GM12864 (cell line): Measurements from ENCODE around the gene CCDC30.

Experiments used
- DNase-seq: peaks from one replicate; pipeline ENCODE4 v3.0.0-alpha.2; 2011; ENCODE audit warnings: low read depth
- H3K4me3 ChIP-seq: 2 replicates; pipeline ENCODE4 v1.5.1; 2011; ENCODE audit warnings: mild to moderate bottlenecking, low read depth, low read length, control low read depth
- CTCF ChIP-seq: IDR thresholded peaks from 2 replicates; pipeline ENCODE4 v1.5.1; 2011; ENCODE audit warnings: low read depth, mild to moderate bottlenecking, moderate library complexity, low read length, control low read depth, inconsistent platforms; ENCODE audit errors: missing control alignments

The CCDC30 gene

GRCh38 chr1:42551180-42551579 lies 88.1 kb downstream of the CCDC30 start:
- no peak for TF ChIP-seq CTCF
- H3K4me3 ChIP-seq: no peak overlapping the region
- DNase-seq: no peak

GRCh38 chr1:42551590-42551989 lies 88.5 kb downstream of the CCDC30 start:
- no peak for DNase-seq
- no peak overlapping the region for H3K4me3 ChIP-seq
- TF ChIP-seq CTCF: no peak

- DNase-seq: no peak
- H3K4me3 ChIP-seq: no peak overlapping the region
- no peak for TF ChIP-seq CTCF
Observed at GRCh38 chr1:42552636-42553035, 89.5 kb downstream of the CCDC30 start.

GRCh38 chr1:42557230-42557851 lies 94.3 kb downstream of the CCDC30 start:
- no peak for DNase-seq
- H3K4me3 ChIP-seq: no peak overlapping the region
- no peak for TF ChIP-seq CTCF

GRCh38 chr1:42567038-42567437 lies 104.0 kb downstream of the CCDC30 start:
- TF ChIP-seq CTCF: no peak
- no peak overlapping the region for H3K4me3 ChIP-seq
- no peak for DNase-seq

GRCh38 chr1:42576935-42577334 lies 113.8 kb downstream of the CCDC30 start:
- TF ChIP-seq CTCF: no peak
- H3K4me3 ChIP-seq: no peak overlapping the region
- no peak for DNase-seq

- TF ChIP-seq CTCF: no peak
- no peak overlapping the region for H3K4me3 ChIP-seq
- DNase-seq: no peak
Observed at GRCh38 chr1:42586016-42586415, 122.9 kb downstream of the CCDC30 start.
